ENCODE data around the gene PRSS1. TPM values are rescaled to one million over a fixed set of nuclear protein-coding genes. Genes with fewer than 3 reads are reported as not detected.
"Not testable (repeated sequence)": the region's sequence is repeated elsewhere in the genome, so short reads cannot be mapped to it uniquely, and the experiment has no call there.

The PRSS1 gene
- total RNA-seq = not detected
- long read RNA-seq, donor 1 = 0 reads
- long read RNA-seq, donor 2 = 0 reads

- no peaks in the 10 kb centered on the region for H3K4me1 ChIP-seq (ENCODE audit: low read depth)
- H3K4me3 ChIP-seq = no peak within 1 kb of the TSS
- no peak for DNase-seq
- no peak for ATAC-seq
- H3K36me3 ChIP-seq (ENCODE audit: low read depth) = no peaks in the 10 kb centered on the region
- intact Hi-C loops (cut with DNase I, micrococcal nuclease) = no loop called here
- no peaks in the 10 kb centered on the region for H3K9me3 ChIP-seq
- TF ChIP-seq, protein P1, sequence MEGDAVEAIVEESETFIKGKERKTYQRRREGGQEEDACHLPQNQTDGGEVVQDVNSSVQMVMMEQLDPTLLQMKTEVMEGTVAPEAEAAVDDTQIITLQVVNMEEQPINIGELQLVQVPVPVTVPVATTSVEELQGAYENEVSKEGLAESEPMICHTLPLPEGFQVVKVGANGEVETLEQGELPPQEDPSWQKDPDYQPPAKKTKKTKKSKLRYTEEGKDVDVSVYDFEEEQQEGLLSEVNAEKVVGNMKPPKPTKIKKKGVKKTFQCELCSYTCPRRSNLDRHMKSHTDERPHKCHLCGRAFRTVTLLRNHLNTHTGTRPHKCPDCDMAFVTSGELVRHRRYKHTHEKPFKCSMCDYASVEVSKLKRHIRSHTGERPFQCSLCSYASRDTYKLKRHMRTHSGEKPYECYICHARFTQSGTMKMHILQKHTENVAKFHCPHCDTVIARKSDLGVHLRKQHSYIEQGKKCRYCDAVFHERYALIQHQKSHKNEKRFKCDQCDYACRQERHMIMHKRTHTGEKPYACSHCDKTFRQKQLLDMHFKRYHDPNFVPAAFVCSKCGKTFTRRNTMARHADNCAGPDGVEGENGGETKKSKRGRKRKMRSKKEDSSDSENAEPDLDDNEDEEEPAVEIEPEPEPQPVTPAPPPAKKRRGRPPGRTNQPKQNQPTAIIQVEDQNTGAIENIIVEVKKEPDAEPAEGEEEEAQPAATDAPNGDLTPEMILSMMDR (IDR thresholded peaks at IDR 0.05) = no peak
Observed at GRCh38 chr7:142749218-142749993, at the start of gene PRSS1. Gene PRSS1, plus strand, starts transcription at chr7:142749472. Its CDS starts 13 bp downstream, at chr7:142749485.

GRCh38 chr7:142700935-142701334, 48.3 kb upstream of the PRSS1 start:
- H3K36me3 ChIP-seq (ENCODE audit: low read depth); H3K4me1 ChIP-seq (ENCODE audit: low read depth); H3K4me3 ChIP-seq; ATAC-seq; H3K9me3 ChIP-seq; intact Hi-C loops (cut with DNase I, micrococcal nuclease); DNase-seq: not testable (repeated sequence)

GRCh38 chr7:142703655-142704305, 45.5 kb upstream of the PRSS1 start:
- Histone ChIP-seq H3K4me1 (ENCODE audit: low read depth) (no peaks in the 10 kb centered on the region), H3K36me3 (ENCODE audit: low read depth) (no peaks in the 10 kb centered on the region), H3K4me3 (no peak overlapping the region), H3K9me3 (no peaks in the 10 kb centered on the region)
- DNase-seq (no peak), ATAC-seq (no peak)
- TF ChIP-seq, protein P1 (IDR thresholded peaks at IDR 0.05) = no peak
- intact Hi-C loops (cut with DNase I, micrococcal nuclease) = no loop called here

DNA sequence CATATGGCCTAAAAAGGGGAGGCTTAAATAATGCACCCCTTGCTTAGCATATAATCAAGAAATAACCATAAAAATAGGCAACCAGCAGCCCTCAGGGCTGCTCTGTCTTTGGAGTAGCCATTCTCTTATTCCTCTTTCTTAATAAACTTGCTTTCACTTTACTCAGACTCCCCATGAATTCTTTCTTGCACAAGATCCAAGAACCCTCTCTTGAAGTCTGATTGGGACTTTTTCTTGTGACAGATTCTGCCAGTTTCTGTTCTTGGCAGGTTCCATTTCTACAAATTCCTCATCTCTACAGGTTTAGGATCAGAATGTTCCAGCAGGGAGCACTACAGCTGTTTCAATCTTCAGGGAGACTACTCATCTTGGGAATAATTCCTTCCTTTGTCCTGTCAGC, 40.5 kb upstream of the PRSS1 start:
- ATAC-seq; intact Hi-C loops (cut with DNase I, micrococcal nuclease); H3K4me3 ChIP-seq: not testable (repeated sequence)

GRCh38 chr7:142709921-142710320, 39.4 kb upstream of the PRSS1 start:
- DNase-seq = no peak
- intact Hi-C loops (cut with DNase I, micrococcal nuclease) = no loop called here
- H3K9me3 ChIP-seq = no peaks in the 10 kb centered on the region
- TF ChIP-seq, protein P1 (IDR thresholded peaks at IDR 0.05) = no peak
- no peak for ATAC-seq
- H3K36me3 ChIP-seq (ENCODE audit: low read depth) = no peaks in the 10 kb centered on the region
- H3K4me3 ChIP-seq = no peak overlapping the region
- no peaks in the 10 kb centered on the region for H3K4me1 ChIP-seq (ENCODE audit: low read depth)

More for the DNA sequence above, 40.5 kb upstream of the PRSS1 start:
- not testable (repeated sequence) for DNase-seq; H3K9me3 ChIP-seq; H3K36me3 ChIP-seq (ENCODE audit: low read depth); H3K4me1 ChIP-seq (ENCODE audit: low read depth)

DNA sequence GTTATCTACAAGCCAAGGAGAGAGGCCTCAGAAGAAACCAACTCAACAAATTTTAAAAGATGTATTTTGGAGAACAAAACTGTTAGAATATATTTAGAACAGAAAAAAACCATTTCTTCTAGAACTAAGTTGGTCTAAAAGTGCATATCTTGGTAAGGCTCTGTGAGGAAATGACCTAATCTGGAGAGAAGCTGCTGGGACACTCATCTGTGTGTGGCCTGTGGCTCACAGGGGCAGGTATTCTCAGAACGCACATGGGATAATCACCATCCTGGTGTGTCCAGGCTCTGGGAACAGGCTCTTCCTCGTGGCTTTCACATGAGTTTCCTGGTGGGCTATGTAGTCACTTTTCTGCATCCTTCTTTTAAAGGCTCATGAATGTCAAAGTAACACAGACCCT, 38.1 kb upstream of the PRSS1 start:
- no peaks in the 10 kb centered on the region for H3K9me3 ChIP-seq
- no peak for DNase-seq
- TF ChIP-seq, protein P1 (IDR thresholded peaks at IDR 0.05) = no peak
- intact Hi-C loops (cut with DNase I, micrococcal nuclease) = no loop called here
- H3K36me3 ChIP-seq (ENCODE audit: low read depth) = no peaks in the 10 kb centered on the region
- H3K4me3 ChIP-seq = no peak overlapping the region
- ATAC-seq = no peak
- no peaks in the 10 kb centered on the region for H3K4me1 ChIP-seq (ENCODE audit: low read depth)

All from mucosa of descending colon (tissue), 3 donors.